T-helper 9 cell (primary cell): ENCODE results near the gene STMP1.

Experiments used
- DNase-seq: peaks from one replicate; pipeline ENCODE4 v3.0.0-alpha.2; 2020

Gene STMP1

DNA sequence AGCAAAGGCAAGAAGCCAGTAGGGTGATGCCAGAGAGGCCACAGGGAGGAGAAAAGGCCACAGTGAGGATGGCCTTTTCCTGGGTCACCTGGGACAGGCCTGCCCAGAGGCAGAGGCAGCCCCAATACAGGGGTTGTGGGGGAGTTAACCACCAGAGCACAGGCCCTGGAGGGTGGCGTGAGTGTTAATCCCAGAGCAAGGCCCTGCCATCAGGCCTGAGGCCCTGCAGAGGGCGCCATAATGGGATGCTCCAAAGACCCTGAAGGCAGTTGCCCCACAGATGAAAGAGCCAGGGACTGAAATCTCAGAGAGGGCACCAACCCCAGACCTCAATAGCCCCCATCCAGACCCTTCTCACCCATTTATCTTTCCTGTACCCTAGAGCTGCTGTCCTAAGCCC, 41.8 kb downstream of the STMP1 start:
- no peak for DNase-seq

DNA sequence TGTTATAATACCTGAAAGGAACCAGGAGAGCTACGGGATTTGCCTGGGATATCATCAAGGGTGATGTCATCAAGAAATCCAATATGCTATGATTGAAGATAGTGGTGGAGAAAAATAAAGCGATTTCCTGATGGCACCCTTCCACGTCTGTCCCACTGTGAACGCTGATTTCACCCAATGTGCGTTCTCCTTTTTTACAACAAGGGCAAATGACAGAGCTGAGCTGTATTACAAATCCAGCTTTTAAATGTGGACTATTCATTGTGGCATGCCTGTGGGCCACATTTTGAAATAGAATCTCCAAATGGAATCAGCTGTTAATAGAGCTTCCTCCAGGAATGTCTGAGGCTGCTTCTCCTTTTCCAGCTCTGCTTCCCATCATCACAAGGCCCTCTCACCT, 42.4 kb downstream of the STMP1 start:
- no peak for DNase-seq

DNA sequence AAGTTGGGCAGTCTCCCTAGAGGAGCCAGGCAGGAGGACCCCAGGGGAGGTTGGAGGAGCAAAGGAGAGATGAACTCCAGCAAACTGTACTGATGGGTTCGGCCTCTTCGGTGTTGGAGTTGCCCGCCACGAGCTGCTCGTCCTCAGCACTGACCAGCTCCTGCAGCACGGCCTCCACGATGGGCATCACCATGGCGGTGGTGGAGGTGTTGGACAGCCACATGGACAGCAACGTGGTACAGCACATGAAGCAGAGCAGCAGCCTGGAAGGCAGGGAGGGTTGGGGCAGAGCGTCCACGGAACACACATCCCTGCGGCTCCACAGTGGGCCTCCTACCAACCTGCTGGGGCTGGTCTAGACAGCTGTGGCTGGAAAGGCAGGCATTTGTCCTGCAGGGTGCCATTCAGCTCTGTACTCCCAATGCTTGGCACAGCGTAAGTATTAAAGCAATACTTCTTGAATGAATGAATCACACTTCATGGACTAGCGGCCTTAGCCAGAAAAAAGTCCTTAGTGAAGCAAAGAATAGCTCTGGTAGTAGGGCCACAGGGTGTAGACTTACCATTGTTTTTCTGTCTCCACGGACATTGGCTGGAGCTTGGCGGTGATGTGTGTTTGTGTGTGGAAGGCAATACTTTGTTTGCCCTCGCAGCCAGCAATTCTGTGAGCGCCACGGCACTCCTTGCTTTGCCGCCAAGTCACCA, 43.9 kb downstream of the STMP1 start:
- DNase-seq: no peak

DNA sequence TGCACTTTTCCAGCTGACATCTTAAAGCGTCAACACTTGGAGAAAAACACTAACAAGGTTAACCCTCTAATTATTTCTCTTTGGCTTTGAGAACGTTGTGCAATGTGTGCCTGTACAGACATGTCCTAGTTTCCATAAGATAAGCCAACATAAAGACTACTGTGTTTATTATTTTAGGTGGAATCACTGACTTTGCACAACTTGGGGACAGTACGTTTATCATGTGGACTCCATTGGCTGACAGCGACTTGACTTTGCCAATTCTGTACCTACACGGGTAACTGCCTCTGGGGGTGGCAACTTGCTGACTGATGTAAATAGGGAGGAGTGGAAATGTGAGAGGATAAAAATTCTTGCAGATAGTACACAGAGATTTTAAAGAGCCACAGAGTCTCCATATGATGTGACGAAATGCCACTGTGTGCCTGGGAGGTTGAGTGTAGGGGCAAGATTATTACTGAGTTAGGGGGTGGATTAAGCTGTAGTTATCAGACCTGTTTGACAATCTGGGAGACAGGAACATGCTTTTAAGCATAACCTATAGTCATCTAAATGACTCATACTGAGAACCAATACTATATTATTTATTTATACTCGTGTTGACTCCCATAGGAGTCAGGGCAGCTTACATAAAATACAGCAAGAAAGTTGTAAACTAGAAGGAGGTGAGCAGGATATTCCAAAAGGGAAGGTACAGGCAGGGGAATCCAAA, 44.7 kb downstream of the STMP1 start:
- no peak for DNase-seq

DNA sequence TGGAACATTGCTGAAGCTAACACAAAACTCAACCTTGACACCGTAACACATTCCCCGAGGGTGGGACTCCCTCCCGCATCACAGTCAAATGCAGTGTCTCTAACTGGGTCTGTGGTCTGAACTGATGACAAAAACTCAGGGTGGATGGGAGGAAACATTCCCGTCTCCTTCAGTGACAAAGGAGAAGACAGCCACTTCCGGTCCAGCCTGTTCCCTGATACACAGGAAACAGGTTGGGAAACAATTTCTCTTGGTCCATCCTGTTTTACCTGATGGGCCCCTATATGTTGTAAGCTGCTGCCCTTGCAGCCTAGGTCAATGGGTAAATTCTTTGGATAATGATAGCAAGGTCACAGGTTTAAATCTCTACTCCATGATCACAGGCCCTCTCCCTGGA, 45.3 kb downstream of the STMP1 start:
- no peak for DNase-seq

DNA sequence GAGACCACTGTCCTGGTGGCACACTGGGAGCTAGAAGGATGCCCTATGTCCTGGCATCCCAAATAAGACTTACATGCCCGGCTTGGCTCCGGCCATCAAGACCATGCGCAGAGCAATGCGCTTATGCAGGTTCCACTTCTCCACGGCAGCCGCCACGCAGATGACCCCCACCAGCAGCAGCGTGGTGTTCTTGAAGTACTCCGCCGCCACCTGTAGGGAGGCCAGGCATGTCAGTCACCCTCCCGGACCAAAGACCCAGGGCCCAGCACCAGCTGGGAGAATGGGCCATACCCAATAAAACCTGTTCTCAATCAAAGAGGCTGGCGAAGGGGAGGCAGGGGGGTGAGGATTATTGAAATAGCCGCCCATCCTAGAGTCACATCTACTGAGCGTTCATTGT, 45.7 kb downstream of the STMP1 start:
- DNase-seq: no peak

DNA sequence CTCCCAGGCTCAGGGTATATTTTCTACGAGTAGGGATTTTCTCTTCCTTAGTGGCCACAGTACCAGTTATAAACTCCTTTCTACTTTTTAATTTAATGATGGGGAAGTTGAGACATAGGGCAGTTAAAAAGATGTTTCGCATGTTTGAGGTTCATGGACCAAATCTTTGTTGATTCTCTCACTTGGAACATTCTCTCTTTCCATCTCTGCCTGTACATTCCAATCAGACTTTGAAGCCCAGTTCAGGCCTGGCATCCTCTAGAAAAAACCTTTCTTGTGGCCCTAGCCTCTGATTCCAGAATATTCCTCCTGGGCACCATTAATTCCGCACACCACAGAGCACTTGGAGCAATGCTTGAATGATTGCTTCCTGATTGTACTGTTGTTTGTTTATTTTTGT, 47.2 kb downstream of the STMP1 start:
- DNase-seq: no peak

DNA sequence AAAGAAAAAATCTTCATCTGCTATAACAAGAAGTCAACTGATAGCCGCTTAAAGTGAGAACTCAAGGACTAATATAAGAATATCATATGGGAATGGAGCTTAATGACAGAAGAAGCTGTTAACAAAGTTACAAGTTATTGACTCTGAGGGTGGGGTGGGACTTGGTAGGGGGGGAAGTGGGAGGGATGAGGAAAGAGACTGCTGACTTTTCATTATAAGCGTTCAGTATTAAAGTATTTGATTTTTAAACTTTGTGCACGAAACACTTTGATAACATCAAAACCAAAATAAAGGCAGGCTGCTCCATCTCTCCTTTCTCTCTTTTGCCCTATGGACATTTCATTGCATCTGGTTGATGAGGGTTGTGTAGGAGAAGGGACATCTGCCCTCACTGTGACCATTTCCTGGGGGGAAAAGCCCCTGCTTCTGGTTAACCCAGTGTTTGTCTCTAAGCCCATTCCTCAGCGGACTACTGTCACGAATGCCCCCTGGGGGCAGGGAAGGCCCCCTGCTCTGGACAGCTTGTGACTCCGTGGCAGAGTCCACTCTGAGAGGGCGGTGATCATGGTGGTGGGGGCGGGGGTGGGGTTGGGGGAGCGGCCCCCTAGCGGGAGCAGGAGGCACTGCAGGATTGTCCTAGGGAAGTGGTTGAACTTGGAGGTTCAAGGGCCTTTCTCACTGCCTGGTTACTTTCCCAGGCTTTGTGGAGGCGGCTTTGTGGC, 48.3 kb downstream of the STMP1 start:
- DNase-seq: no peak

DNA sequence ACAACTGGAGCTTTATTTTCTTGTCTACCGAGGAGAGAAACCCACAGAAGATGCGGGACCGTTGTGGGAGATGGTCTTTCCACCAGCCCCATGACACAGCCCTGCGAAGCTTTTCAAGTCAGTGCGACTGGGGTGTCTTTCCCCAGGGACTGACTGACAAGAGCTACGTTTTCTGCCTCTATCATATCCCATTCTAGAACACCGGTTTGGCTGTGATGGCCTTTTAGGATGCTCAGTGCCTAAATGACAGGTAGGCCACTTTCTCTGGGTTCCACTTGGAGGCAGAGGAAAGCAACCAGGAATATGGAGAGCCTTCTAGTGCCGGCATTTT, 48.8 kb downstream of the STMP1 start:
- DNase-seq: no peak

DNA sequence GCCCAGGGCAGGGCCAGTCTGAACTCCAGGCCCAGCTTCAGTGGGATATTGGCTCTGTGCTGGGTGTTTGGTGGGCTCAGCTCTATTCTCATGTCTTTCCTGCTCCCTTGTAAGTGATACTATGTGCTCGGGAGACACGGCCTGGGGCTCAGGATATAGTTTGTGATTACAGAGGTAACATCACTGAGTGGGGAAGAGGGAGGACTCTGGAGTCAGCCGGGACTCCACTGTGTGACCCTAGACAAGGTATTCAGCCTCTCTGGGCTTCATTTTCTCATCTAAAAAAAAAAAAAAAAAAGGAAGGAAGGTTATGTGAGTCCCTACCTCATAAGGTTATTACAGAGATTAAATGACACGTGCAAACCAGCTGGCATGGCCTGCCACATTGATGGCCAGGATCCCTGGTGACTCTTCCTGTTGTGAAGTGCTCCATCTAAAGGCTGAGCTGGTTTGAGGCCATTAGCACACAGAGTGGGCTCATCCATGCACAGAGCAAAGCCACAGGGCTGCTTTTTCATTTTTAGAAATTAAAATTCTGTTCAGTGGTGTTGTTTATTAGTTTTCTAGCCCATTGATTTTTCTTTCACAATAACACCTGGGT, 50.0 kb downstream of the STMP1 start:
- DNase-seq: no peak

DNA sequence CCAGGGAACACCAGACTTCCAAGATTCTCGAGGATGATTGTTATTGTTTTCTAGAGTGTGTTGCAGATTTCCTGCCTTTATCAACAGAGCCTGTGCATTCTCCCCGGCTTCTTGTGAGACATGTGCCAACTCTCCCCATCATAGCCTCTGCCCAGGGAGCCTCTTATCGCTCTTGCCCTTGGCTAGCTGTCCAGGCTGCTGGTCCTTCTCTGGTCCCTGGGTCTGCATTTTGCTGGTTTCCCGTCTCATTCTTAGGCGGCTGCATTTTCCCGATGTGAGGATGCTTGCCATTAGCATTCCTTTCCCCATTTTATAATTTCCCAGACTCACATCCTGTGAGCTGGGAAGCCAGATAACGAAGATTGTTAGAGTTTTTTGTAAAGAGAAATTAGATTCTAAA, 50.5 kb downstream of the STMP1 start:
- DNase-seq: no peak

DNA sequence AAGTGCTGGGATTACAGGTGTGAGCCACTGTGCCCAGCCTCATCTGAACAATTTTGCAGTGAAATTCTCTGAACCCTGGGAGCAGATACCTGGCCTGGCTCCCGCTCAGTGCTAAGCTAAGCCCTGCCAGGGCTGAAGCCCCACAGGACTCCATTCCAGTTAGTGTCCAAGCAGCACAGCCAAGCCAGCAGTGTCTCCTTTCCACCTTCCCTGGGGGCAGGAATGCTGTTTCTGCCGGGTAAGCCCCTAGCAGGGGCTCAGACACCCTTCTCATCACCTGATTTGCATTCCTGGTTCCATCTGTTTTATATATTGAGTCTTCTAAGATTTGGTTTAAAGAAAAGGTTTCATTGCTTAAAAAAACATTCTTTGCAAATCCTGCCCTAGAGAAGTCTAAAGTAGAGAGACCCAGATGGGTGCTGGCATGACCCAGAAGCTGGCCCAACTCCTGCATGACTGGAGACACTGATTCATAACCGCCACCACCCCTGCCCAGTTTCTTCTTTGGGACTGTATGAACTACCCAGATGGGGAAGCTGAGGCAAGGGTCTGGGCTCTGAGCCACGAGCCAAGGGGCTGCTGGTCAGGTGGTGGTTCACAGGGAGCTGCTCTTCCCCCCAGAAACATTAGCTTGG, 51.6 kb downstream of the STMP1 start:
- DNase-seq: no peak

DNA sequence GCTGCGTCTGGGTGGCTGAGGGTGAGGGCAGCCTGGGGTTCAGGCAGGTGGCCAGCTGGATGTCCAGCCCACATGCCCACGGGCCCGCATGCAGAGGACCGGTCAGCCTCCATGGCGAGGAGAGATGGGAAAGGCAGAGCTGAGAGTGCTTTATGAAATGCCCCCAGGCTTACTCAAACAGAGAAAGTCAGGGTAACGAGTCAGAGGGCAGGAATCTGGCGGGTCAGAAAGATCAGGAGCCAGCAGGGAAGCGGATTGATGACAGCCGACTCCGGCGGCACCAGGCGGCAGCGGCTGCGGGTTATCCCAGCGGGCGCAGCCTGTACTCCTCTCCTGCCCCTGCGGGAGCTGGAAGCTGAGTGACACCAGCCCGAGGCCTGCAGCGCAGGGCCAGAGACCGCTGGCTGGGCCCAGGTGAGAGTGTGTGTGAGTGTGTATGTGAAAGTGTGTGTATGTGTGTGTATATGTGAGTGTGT, 52.3 kb downstream of the STMP1 start:
- no peak for DNase-seq

DNA sequence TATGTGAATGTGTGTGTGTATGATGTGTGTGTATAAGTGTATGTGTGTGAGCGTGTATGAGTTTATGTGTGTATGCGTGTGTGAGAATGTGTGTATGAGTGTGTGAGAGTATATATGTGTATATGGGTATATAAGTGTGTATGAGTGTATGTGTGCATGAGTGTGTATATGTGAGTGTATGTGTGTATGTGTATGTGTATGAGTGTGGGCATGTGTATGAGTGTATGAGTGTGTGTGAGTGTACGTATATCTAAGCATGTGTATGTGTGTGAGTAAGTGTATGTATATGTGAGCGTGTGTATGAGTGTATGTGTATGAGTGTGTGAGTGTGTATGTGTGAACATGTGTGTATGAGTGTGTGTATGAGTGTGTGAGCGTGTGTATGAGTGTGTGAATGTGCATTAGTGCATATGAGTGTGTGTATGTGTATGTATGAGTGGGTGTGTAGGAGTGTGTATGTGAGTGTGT, 52.8 kb downstream of the STMP1 start:
- DNase-seq: no peak

DNA sequence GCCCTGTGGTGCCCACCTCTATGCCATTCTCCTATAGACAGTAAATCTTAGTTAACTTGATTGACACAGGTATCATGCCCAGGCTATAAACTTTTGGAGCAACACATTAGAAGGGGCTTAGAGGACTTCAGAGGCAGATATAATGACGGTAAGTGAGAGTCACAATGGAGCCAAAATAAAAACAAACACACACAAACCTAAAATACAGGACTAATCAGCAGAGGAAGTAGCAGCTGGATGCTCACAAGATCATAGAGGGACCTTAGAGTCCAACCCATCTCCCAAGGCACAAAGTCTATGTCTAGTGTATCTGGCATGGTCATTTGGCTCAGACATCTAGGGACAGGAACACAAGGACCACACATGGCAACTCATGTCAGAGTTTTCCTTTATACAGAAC, 53.4 kb downstream of the STMP1 start:
- DNase-seq: no peak

DNA sequence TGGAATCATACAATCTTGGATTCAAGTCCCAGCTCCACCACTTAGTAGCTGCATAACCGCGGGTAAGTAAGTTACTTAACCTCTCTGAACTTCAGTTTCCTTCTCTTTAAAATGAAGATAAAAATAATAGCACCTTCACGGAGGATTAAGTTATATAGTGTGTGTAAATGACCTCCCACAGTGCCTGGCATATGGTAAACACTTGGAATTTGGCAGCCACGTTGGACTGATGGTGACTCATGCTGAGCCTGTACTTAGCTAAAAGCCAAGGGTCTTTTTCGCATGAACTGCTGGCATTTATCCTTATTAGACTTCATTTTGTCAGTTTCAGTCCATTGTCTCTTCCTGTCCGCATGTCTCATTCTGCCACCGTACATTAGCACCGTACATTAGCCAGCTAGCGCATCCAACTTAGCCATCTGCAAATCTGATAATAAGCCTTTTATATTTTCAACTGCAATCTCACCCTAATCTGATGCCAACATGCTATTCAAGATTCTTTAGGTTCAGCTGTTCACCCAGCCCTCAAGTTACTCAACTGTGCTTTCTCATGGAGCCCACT, 54.4 kb downstream of the STMP1 start:
- DNase-seq: no peak

DNA sequence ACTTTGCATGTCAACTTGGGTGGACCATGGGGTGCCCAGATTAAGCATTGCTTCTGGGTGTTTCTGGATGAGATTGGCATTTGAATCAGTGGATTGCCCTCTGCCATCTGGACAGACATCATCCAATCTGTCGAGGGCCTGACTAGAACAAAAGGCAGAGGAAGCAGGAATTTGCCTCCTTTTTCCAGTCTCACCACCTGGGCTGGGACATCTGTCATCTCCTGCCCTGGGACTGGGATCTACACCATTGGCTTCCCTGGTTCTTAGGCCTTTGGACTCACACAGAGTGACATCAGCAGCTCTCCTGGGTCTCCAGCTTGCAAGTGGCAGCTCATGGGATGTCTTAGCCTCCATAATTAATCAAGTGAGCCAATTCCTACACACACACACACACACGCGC, 55.4 kb downstream of the STMP1 start:
- DNase-seq: no peak

DNA sequence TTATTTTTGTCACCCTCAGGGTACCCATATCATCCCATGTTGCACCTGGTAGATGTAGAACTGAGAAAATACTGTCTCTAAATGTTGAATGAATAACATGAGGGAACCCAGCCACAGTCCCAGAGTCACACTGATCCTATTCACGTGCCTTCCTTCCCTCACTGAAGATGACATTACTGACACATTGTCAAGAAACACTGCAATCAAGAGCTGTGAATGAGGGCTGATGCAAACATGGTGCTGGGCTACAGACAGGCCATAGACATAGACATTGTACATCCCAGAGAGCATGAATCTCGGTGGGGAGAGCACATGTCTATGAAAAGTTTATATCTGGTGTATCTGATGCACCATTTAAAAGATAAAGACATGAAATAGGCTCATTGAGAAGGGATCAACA, 55.9 kb downstream of the STMP1 start:
- DNase-seq: no peak

DNA sequence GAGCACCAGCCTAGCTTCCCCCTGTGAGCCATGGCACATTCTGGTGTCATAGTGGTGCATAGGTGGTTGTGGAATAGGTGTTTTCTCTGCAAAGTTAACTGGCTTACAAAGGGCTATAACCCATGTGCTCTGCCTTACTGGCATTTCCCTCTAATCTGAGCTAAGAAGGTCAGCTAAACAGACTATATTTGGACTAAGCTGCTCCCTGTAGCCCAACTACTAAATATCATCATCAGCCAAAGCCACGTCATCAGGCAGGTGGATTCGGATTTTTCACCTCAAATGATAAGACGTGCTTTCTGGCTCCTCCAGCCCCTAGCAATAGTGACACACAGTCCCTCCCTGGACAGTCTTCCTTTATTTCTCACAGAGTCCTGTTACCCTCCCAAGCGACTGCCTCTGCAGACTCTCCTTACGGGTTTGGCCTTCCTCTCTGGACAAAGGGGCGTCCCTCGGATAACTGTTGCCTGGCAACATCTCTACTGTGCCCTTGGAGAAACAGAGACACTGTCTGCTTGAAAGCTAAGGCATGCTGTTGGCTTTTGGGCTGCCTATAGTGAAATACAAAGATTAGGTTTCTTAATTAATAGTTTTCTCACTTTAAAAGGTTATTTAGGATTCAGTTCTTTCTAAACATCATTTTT, 56.6 kb downstream of the STMP1 start:
- DNase-seq: no peak

DNA sequence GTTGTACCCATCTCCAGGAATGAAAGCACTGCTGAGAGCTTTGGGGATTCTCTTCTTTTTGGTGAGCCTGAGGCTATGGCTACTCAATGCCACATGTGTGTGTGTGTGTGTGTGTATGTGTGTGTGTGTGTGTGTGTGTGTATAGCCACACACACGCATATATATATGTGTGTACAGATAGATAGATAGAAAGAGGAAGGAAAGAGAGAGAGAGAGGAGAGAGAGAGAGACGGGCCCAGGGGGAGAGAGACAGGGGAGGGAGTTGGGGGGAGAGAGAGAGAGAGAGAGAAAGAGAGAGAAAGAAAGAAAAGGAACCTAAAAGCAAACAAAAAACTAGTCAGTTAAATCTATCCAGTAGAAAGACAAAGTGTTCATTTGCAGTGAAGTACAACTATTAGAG, 57.4 kb downstream of the STMP1 start:
- no peak for DNase-seq

DNA sequence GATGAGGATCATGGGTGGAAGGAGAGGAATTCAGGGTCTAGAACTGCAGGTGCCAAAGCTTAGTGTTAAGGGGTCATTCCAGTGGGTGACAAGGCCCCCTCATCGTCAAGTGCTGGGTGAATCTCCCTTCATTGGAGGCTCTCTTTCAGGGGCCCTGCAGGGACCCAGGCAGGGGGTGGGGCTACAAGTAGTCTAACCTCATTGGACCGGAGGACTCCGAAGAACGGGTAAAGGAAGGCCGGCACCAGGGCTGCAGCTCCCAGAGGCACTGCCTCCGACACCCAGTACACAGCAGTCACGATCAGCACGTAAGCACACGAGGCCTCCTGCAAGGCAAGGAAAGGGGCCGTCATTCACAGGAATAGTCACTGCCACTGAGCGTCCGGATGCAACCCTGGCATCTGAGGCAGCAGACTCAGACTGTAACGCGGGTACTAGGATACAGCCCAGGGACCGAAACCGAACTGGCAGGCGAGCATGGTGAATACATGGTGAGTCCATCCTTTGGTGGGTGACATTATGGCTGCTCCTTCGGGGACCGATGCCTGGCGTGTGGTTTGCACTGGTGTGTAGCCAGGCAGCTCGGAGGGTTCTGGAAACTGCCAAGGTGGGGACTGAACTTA, 59.0 kb downstream of the STMP1 start:
- no peak for DNase-seq

DNA sequence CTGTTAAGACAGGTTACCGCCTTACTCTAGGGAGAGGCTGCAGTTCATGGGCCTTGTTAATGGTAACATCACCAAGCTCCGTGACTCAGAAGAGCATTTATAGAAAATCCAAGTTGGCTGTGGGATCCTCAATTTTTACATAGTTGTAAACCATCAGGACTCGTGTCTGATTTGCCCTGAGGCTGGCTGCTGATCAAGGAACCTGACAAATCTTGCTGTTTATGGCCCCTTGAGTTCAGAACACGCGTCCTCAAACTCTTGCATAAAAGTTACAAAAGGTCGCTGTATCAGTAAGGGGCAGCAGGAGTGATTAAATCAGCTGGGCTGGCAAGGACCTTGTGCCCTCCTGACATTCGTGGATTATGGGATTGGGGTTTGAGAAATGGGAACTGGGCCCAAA, 61.1 kb downstream of the STMP1 start:
- DNase-seq: no peak
